ENCODE data around the gene BDKRB2. TPM values are rescaled to one million over a fixed set of nuclear protein-coding genes. Genes with fewer than 3 reads are reported as not detected.

The BDKRB2 gene
- total RNA-seq, 1 experiment from 2014 or later: 0.15 TPM

- Mint-ChIP-seq H3K9me3 (no peaks in the 10 kb centered on the region), H3K27me3 (ENCODE audit: low read depth) (peaks cover 15% of the 10 kb centered on the region), H3K4me1 (peaks cover 26 to 28% of the 10 kb centered on the region in 2 experiments), H3K36me3 (ENCODE audit: insufficient read depth in 1 of 3, low read depth in 3 of 3) (no peaks in the 10 kb centered on the region), H3K27ac (no peak overlapping the region), H3K4me3 (no peak overlapping the region)
- no peak overlapping the region for H3K4me2 ChIP-seq (ENCODE audit: insufficient read depth, insufficient read length, low read length)
- no peak overlapping the region; the same call in 1 of the 2 replicates for H3K4ac ChIP-seq (ENCODE audit: low read depth, low read length)
- no peak overlapping the region for H4K5ac ChIP-seq (ENCODE audit: insufficient read length, low read depth, low read length)
- H3K23ac ChIP-seq (ENCODE audit: insufficient read length, low read depth, low read length): no peak overlapping the region
- H2BK5ac ChIP-seq (ENCODE audit: insufficient read length, low read length): no peak overlapping the region
- H3K79me2 ChIP-seq (ENCODE audit: insufficient read depth, low read length): no peaks in the 10 kb centered on the region
- DNase-seq: no peak
- no peak for TF ChIP-seq CTCF (conservative IDR thresholded peaks at IDR 0.05)
- H3K14ac ChIP-seq (ENCODE audit: insufficient read depth, low read length): no peak overlapping the region; the same call in 1 of the 2 replicates
- no peak overlapping the region for H4K8ac ChIP-seq (replicated peaks; ENCODE audit: insufficient read length, low read depth, low read length)
- H3K4me1 ChIP-seq (ENCODE audit: insufficient read depth, low read length): peaks cover 7% of the 10 kb centered on the region; the same call in 1 of the 2 replicates
- no peaks in the 10 kb centered on the region for H3K9me3 ChIP-seq (ENCODE audit: control insufficient read depth, low read depth, low read length)
- H3K27me3 ChIP-seq (ENCODE audit: insufficient read depth, low read length): no peaks in the 10 kb centered on the region
- no peaks in the 10 kb centered on the region for H3K79me1 ChIP-seq (ENCODE audit: insufficient read depth, low read depth, low read length, poor library complexity, severe bottlenecking)
- WGBS (ENCODE audit: extremely low coverage, insufficient read length, low lambda C conversion rate): no CpG with 5 or more reads among the region's 20 CpGs
- no peak overlapping the region for H2AK5ac ChIP-seq (ENCODE audit: insufficient read length, low read length)
- H3K23me2 ChIP-seq (ENCODE audit: insufficient read length, low read depth, low read length, poor library complexity, severe bottlenecking): no peaks in the 10 kb centered on the region
- no peak overlapping the region for H3K9ac ChIP-seq (ENCODE audit: extremely low read depth, insufficient read length, low read length)
- H2BK20ac ChIP-seq (ENCODE audit: low read depth, low read length, poor library complexity, severe bottlenecking): no peak overlapping the region
- H2AFZ ChIP-seq (ENCODE audit: low read length): no peak overlapping the region
- H3K27ac ChIP-seq (ENCODE audit: insufficient read length, low read depth, low read length): no peak overlapping the region
- no peak overlapping the region for H3K18ac ChIP-seq (ENCODE audit: insufficient read length, low read depth, low read length)
- no peak overlapping the region for H2BK12ac ChIP-seq (ENCODE audit: insufficient read length, low read depth, low read length)
- H2BK15ac ChIP-seq (ENCODE audit: low read depth, low read length): no peak overlapping the region
- no peaks in the 10 kb centered on the region for H4K20me1 ChIP-seq (ENCODE audit: control insufficient read depth, insufficient read depth, insufficient read length)
- no peak overlapping the region for H3K56ac ChIP-seq (ENCODE audit: insufficient read length, low read depth, low read length)
- H3T11ph ChIP-seq (ENCODE audit: low read length): no peak overlapping the region
- H2BK120ac ChIP-seq (ENCODE audit: low read depth, low read length, poor library complexity, severe bottlenecking): no peak overlapping the region
- H4K91ac ChIP-seq (ENCODE audit: insufficient read length, low read depth, low read length): no peak overlapping the region
Measured at GRCh38 chr14:96197163-96197852, 7.3 kb upstream of the BDKRB2 start.
